C4-2B (cell line): ENCODE results near the gene NVL.

Experiments
- CTCF ChIP-seq: fragments of 450-650 bp; conservative IDR thresholded peaks from 2 replicates; pipeline ENCODE4 v1.5.1; 2017; ENCODE audit warnings: mild to moderate bottlenecking
- ZFX ChIP-seq: fragments of 450-650 bp; IDR thresholded peaks from 2 replicates; pipeline ENCODE4 v1.6.1; 2017

DNA sequence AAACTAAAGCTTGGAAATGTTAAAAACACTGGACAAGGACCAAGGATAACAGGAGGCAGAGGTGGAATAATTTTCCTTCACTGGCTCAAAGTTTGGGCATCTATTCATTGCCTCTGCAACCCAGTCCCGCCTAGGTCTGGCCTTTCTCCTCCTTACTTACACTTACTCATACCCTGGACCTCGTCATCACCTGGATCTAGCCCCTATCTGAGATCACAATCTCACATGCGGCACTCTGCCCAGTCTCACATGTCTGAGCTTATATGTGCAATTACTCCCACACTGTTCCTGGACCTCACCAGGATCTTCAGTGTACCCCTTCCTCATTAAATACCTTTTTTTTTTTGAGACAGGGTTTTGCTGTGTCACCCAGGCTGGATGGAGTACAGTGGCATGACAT, 37.6 kb downstream of the NVL start:
- TF ChIP-seq CTCF (no peak), ZFX (no peak)
